H1 (cell line): ENCODE results near the gene TECR. TPM values are rescaled to one million over a fixed set of nuclear protein-coding genes. Genes with fewer than 3 reads are reported as not detected.
A peak's percentile ranks its signal among the peaks of the same experiment; 100 is the strongest.
"Not testable (repeated sequence)": the region's sequence is repeated elsewhere in the genome, so short reads cannot be mapped to it uniquely, and the experiment has no call there.

Experiments used
- CTCF ChIA-PET: fragments of 300-600 bp; sonication (Branson Sonifier 250); formaldehyde crosslinking; loops from one replicate; lab custom pipeline; 2021; ENCODE audit not compliant: partially characterized antibody; lab: Charles Lee
- POLR2A ChIA-PET: fragments of 300-600 bp; sonication (Branson Sonifier 250); formaldehyde crosslinking; loops from one replicate; lab custom pipeline; 2021; ENCODE audit warnings: inconsistent platforms; ENCODE audit not compliant: partially characterized antibody; lab: Charles Lee
- DNase-seq, 2 experiments: peaks; one replicate each; pipeline versions ENCODE4 v3.0.0 to v3.0.0-alpha.2; 2010 to 2022; ENCODE audit warnings: low spot score in 2 of 2, low read depth in 1 of 2, mixed read lengths in 1 of 2
- FAIRE-seq: peaks from 2 replicates; lab custom pipeline; 2011; peaks lifted over from hg19 to GRCh38; lab: Jason Lieb, UNC
- H2AFZ ChIP-seq: 2 replicates; pipeline ENCODE4 v1.8.1; 2012; ENCODE audit warnings: low read length, inconsistent platforms
- H2AK5ac ChIP-seq: 2 replicates; pipeline ENCODE4 v1.6.1; 2013; ENCODE audit warnings: low read depth, low read length
- H2BK120ac ChIP-seq: replicated peaks from 2 replicates; pipeline ENCODE3; 2013; ENCODE audit warnings: low read depth, low read length, inconsistent platforms
- H2BK12ac ChIP-seq: 2 replicates; pipeline ENCODE4 v1.6.1; 2013; ENCODE audit warnings: low read depth, low read length
- H2BK15ac ChIP-seq: 2 replicates; pipeline ENCODE4 v1.6.1; 2013; ENCODE audit warnings: low read length
- H2BK20ac ChIP-seq: 2 replicates; pipeline ENCODE4 v1.6.1; 2013; ENCODE audit warnings: low read length
- H2BK5ac ChIP-seq: 2 replicates; pipeline ENCODE4 v1.6.1; 2013; ENCODE audit warnings: low read depth, low read length
- H3K14ac ChIP-seq: 2 replicates; pipeline ENCODE4 v1.6.1; 2013; ENCODE audit warnings: inconsistent platforms; ENCODE audit not compliant: insufficient read length
- H3K18ac ChIP-seq: 2 replicates; pipeline ENCODE4 v1.6.1; 2013; ENCODE audit warnings: low read length; ENCODE audit errors: extremely low read depth
- H3K23ac ChIP-seq: 2 replicates; pipeline ENCODE4 v1.6.1; 2013; ENCODE audit warnings: inconsistent platforms; ENCODE audit not compliant: insufficient read length
- H3K23me2 ChIP-seq: 2 replicates; pipeline ENCODE4 v1.6.1; 2013; ENCODE audit warnings: low read depth, low read length
- H3K27ac ChIP-seq: 2 replicates; pipeline ENCODE4 v1.6.1; 2011; ENCODE audit warnings: low read depth, low read length, inconsistent platforms
- H3K27me3 ChIP-seq, 4 experiments: replicated peaks in 1 of 4; 1 replicate in 1 of 4; 2 replicates in 3 of 4; pipeline versions ENCODE4 v1.6.1 to v1.8.1; 2011 to 2013; ENCODE audit warnings: low read length in 3 of 4, mild to moderate bottlenecking in 3 of 4, inconsistent platforms in 2 of 4, mixed read lengths in 2 of 4, moderate library complexity in 1 of 4; ENCODE audit not compliant: control insufficient read depth in 3 of 4, insufficient read depth in 3 of 4; ENCODE audit errors: extremely low read depth in 1 of 4
- H3K36me3 ChIP-seq, 4 experiments: 2 replicates each; pipeline versions ENCODE4 v1.6.1 to v1.8.1; 2011 to 2013; ENCODE audit warnings: mild to moderate bottlenecking in 4 of 4, low read length in 3 of 4, moderate library complexity in 2 of 4, control low read depth in 1 of 4, inconsistent platforms in 1 of 4; ENCODE audit not compliant: insufficient read depth in 4 of 4, control insufficient read depth in 2 of 4
- H3K4ac ChIP-seq: replicated peaks from 2 replicates; pipeline ENCODE3; 2013; ENCODE audit warnings: low read length, low read depth, mixed read lengths, inconsistent platforms; ENCODE audit not compliant: insufficient read length
- H3K4me1 ChIP-seq, 4 experiments: replicated peaks in 1 of 4; 1 replicate in 1 of 4; 2 replicates in 3 of 4; pipeline versions ENCODE4 v1.6.1 to v1.8.1; 2011 to 2013; ENCODE audit warnings: low read length in 3 of 4, inconsistent platforms in 2 of 4, mixed read lengths in 1 of 4; ENCODE audit not compliant: insufficient read depth in 4 of 4, control insufficient read depth in 3 of 4
- H3K4me2 ChIP-seq, 2 experiments: 2 replicates each; pipeline versions ENCODE4 v1.6.1 to v1.8.1; 2011 to 2013; ENCODE audit warnings: low read depth in 2 of 2, low read length in 2 of 2, control low read depth in 1 of 2, inconsistent platforms in 1 of 2, mild to moderate bottlenecking in 1 of 2; ENCODE audit not compliant: insufficient read depth in 1 of 2
- H3K4me3 ChIP-seq, 4 experiments: fragments of 200-600, 300-600 bp in 1 of 4; sonication (generic), shearing (Covaris generic), sonication (Bioruptor Twin) in 1 of 4; 2 replicates each; pipeline versions ENCODE4 v1.5.1 to v1.8.1; 2011 to 2016; ENCODE audit warnings: low read length in 4 of 4, low read depth in 3 of 4, control low read depth in 2 of 4, inconsistent platforms in 2 of 4, mild to moderate bottlenecking in 2 of 4, mixed read lengths in 1 of 4, moderate library complexity in 1 of 4; ENCODE audit not compliant: insufficient read depth in 2 of 4; ENCODE audit errors: extremely low read depth in 1 of 4
- H3K56ac ChIP-seq: replicated peaks from 2 replicates; pipeline ENCODE3; 2013; ENCODE audit warnings: low read depth, mild to moderate bottlenecking, mixed read lengths, low read length, inconsistent platforms; ENCODE audit not compliant: insufficient read length
- H3K79me1 ChIP-seq: 2 replicates; pipeline ENCODE4 v1.6.1; 2013; ENCODE audit warnings: low read depth, low read length, control low read depth
- H3K79me2 ChIP-seq, 2 experiments: 2 replicates each; pipeline versions ENCODE4 v1.6.1 to v1.8.1; 2012 to 2013; ENCODE audit warnings: low read length in 2 of 2, mild to moderate bottlenecking in 2 of 2, inconsistent platforms in 1 of 2; ENCODE audit not compliant: insufficient read depth in 2 of 2, control insufficient read depth in 1 of 2
- H3K9ac ChIP-seq, 4 experiments: replicated peaks in 1 of 4; 1 replicate in 1 of 4; 2 replicates in 3 of 4; pipeline versions ENCODE4 v1.6.1 to v1.8.1; 2011 to 2013; ENCODE audit warnings: low read depth in 3 of 4, low read length in 3 of 4, control low read depth in 2 of 4, mild to moderate bottlenecking in 2 of 4, moderate library complexity in 2 of 4, inconsistent platforms in 1 of 4; ENCODE audit errors: extremely low read depth in 1 of 4
- H3K9me3 ChIP-seq, 2 experiments: 2 replicates each; pipeline versions ENCODE4 v1.6.1 to v1.8.1; 2012 to 2013; ENCODE audit warnings: mild to moderate bottlenecking in 2 of 2, moderate library complexity in 2 of 2, control low read depth in 1 of 2, inconsistent platforms in 1 of 2, low read depth in 1 of 2, low read length in 1 of 2, mixed read lengths in 1 of 2; ENCODE audit not compliant: insufficient read depth in 2 of 2
- H4K20me1 ChIP-seq, 2 experiments: replicated peaks in 1 of 2; 2 replicates each; pipeline versions ENCODE3 to v1.8.1; 2011 to 2013; ENCODE audit warnings: inconsistent platforms in 2 of 2, low read length in 2 of 2, mild to moderate bottlenecking in 1 of 2; ENCODE audit not compliant: insufficient read depth in 2 of 2, control insufficient read depth in 1 of 2
- H4K5ac ChIP-seq: 2 replicates; pipeline ENCODE4 v1.6.1; 2013; ENCODE audit warnings: low read length, low read depth, mixed read lengths, inconsistent platforms; ENCODE audit not compliant: insufficient read length
- H4K8ac ChIP-seq: 2 replicates; pipeline ENCODE4 v1.8.0; 2013; ENCODE audit warnings: mild to moderate bottlenecking, moderate library complexity, low read length, inconsistent platforms; ENCODE audit not compliant: insufficient read depth; ENCODE audit errors: extremely low read depth
- H4K91ac ChIP-seq: replicated peaks from 2 replicates; pipeline ENCODE3; 2013; ENCODE audit warnings: low read length, mixed read lengths, inconsistent platforms; ENCODE audit not compliant: insufficient read length
- CTCF ChIP-seq, 3 experiments: IDR thresholded peaks; 1 replicate in 2 of 3; 2 replicates in 1 of 3; pipeline versions ENCODE4 v1.5.1 to v1.6.1; 2011; ENCODE audit warnings: low read length in 3 of 3, mild to moderate bottlenecking in 3 of 3, inconsistent platforms in 2 of 3, low read depth in 1 of 3, moderate library complexity in 1 of 3; ENCODE audit not compliant: insufficient read depth in 1 of 3; ENCODE audit errors: control extremely low read depth in 1 of 3
- MAX ChIP-seq: IDR thresholded peaks from 2 replicates; pipeline ENCODE4 v1.6.1; 2012; ENCODE audit warnings: inconsistent platforms
- RAD21 ChIP-seq, 2 experiments: IDR thresholded peaks in 1 of 2; conservative IDR thresholded peaks in 1 of 2; 2 replicates each; pipeline ENCODE4 v1.6.1; 2011; ENCODE audit warnings: low read depth in 2 of 2, low read length in 2 of 2, improper control_type of control experiment in 1 of 2, inconsistent platforms in 1 of 2, mild to moderate bottlenecking in 1 of 2, moderate library complexity in 1 of 2
- SAP30 ChIP-seq: fragments of 300-600 bp; sonication (generic); IDR thresholded peaks from 2 replicates; pipeline ENCODE4 v1.7.1; 2012; ENCODE audit warnings: low read length, moderate library complexity, mild to moderate bottlenecking, inconsistent platforms; ENCODE audit not compliant: insufficient read depth, insufficient replicate concordance
- SIN3A ChIP-seq, 2 experiments: IDR thresholded peaks in 1 of 2; conservative IDR thresholded peaks in 1 of 2; 2 replicates each; pipeline ENCODE4 v1.6.1; 2011 to 2012; ENCODE audit warnings: low read length in 2 of 2, improper control_type of control experiment in 1 of 2, low read depth in 1 of 2, mild to moderate bottlenecking in 1 of 2
- WGBS, 2 experiments: shearing (Covaris generic) in 1 of 2; methylation state at CpG; one replicate each; pipeline versions ENCODE4 v1.1.6 to v1.1.7; 2013 to 2015; ENCODE audit warnings: low lambda C conversion rate in 2 of 2, mixed read lengths in 2 of 2, inconsistent platforms in 1 of 2, low coverage in 1 of 2, missing lambda C conversion rate in 1 of 2; ENCODE audit not compliant: insufficient replicate concordance in 2 of 2, insufficient coverage in 1 of 2, insufficient read length in 1 of 2; ENCODE audit errors: extremely low coverage in 1 of 2, missing lambda C conversion rate in 1 of 2; 5-methylcytosine and 5-hydroxymethylcytosine counted together
- polyA plus RNA-seq, 7 experiments: library from polyadenylated mRNA; depleted of rRNA in 3 of 7; stranded (reverse) in 5 of 7; unstranded in 2 of 7; fragments of >200 nt in 5 of 7; fragments of 200-250 nt in 2 of 7; gene quantifications; 1 replicate in 5 of 7; 2 replicates in 1 of 7; 4 replicates in 1 of 7; pipeline versions ENCODE4 v1.2.1 to v1.2.3, GENCODE V29; 2011 to 2013; ENCODE audit warnings: missing spikeins in 2 of 7, mixed read lengths in 2 of 7
- total RNA-seq: library from RNA; stranded (reverse); fragmentation: NEBNext Ultra II Directional; extraction: Animal tissue kit (Norgen Biotek cat#: 25700); gene quantifications from 2 replicates; pipeline ENCODE4 v1.2.1, GENCODE V29; 2021

The TECR gene
- total and polyA plus RNA-seq, 2 of the 8 experiments (the other 6 are each of a cell fraction or from before 2014, with no cell fraction given): 172 to 405 TPM

- H3K27me3 ChIP-seq, H2BK12ac ChIP-seq, H3K79me2 ChIP-seq, H2BK15ac ChIP-seq, H3K23me2 ChIP-seq, H3K56ac ChIP-seq, H4K8ac ChIP-seq, H3K4me3 ChIP-seq, FAIRE-seq, H2BK120ac ChIP-seq, H3K4me1 ChIP-seq, H2BK20ac ChIP-seq, H3K9me3 ChIP-seq, H4K91ac ChIP-seq, H3K27ac ChIP-seq, H4K5ac ChIP-seq, H2AK5ac ChIP-seq, H3K4me2 ChIP-seq, H3K36me3 ChIP-seq, H3K18ac ChIP-seq, H3K23ac ChIP-seq, H3K9ac ChIP-seq, H3K4ac ChIP-seq, H2BK5ac ChIP-seq, H3K14ac ChIP-seq, H2AFZ ChIP-seq: not testable (repeated sequence)
- 79% methylated on average over 12 of the region's 12 CpGs; no CpG with 5 or more reads in 1 of the 2 experiments for WGBS, 2 experiments
- CTCF ChIA-PET: interaction anchor here (0.7 to 2.1 kb wide), 13 partner anchors 11 to 95 kb away, joined by 3 to 10 read pairs (median 4); no protein-coding TSS in a partner anchor
- peak; percentile 40 to 60; a peak in 3 of 4 replicates for TF ChIP-seq RAD21 (IDR thresholded peaks at IDR 0.05 in 1 of 2, conservative IDR thresholded peaks at IDR 0.05 in 1 of 2; ENCODE audit: low read depth in 2 of 2, low read length in 2 of 2)
- peak; percentile 28; the same call in 1 of the 2 replicates for TF ChIP-seq MAX
- TF ChIP-seq CTCF (IDR thresholded peaks at IDR 0.05; ENCODE audit: control extremely low read depth in 1 of 3, insufficient read depth in 1 of 3, low read depth in 1 of 3, low read length in 3 of 3): peak; percentile 47 to 83 (median 74)
- TF ChIP-seq SAP30: peak; percentile 38
- TF ChIP-seq SIN3A (conservative IDR thresholded peaks at IDR 0.05 in 1 of 2, IDR thresholded peaks at IDR 0.05 in 1 of 2; ENCODE audit: low read depth in 1 of 2, low read length in 2 of 2): peak; percentile 59 to 76; a peak in 1 of 4 replicates
- peak in 1 of 2 experiments; percentile 74 for DNase-seq
- Histone ChIP-seq H4K20me1 (peaks cover 3 to 11% of the 10 kb centered on the region in 2 experiments), H3K79me1 (peaks cover 12% of the 10 kb centered on the region)
- POLR2A ChIA-PET: interaction anchor here (0.8 to 1.5 kb wide), 2 partner anchors 12 to 16 kb away, joined by 4 to 5 read pairs; no protein-coding TSS in a partner anchor
Measured at GRCh38 chr19:14551134-14552005, 22.0 kb downstream of the TECR start.
